Measurements from ENCODE around the gene FCER1A. TPM values are rescaled to one million over a fixed set of nuclear protein-coding genes. Genes with fewer than 3 reads are reported as not detected.

The FCER1A gene
- total RNA-seq, 4 donors from 2014 or later = not detected

DNA sequence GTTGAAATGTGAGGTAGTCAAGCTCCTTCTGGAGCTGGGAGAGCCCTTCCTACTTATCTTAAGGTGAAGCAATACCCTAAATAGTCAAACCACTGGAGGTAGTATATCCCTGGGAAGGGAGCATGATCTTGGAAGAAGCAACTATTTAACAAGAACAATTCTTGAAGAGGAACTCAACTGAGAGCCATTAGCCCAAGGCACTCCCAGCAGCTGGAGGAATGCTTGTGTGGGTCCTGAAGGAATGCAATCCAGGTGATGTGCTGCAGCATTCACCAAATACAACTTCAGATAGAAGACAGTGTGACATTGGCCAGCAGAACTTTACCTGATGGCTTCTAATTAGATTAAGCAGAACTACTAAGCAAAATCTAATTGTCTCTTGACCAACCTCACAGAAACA is 9.5 kb downstream of the FCER1A start:
- intact Hi-C loops (cut with DNase I; ENCODE audit: low total_unique reads) (no loop called here), in situ Hi-C loops (cut with MboI; ENCODE audit: low sequenced_read_pairs in 4 of 4) (no loop called here)
- no peak for TF ChIP-seq POLR2A (IDR thresholded peaks at IDR 0.05)
- TF ChIP-seq, protein P1, sequence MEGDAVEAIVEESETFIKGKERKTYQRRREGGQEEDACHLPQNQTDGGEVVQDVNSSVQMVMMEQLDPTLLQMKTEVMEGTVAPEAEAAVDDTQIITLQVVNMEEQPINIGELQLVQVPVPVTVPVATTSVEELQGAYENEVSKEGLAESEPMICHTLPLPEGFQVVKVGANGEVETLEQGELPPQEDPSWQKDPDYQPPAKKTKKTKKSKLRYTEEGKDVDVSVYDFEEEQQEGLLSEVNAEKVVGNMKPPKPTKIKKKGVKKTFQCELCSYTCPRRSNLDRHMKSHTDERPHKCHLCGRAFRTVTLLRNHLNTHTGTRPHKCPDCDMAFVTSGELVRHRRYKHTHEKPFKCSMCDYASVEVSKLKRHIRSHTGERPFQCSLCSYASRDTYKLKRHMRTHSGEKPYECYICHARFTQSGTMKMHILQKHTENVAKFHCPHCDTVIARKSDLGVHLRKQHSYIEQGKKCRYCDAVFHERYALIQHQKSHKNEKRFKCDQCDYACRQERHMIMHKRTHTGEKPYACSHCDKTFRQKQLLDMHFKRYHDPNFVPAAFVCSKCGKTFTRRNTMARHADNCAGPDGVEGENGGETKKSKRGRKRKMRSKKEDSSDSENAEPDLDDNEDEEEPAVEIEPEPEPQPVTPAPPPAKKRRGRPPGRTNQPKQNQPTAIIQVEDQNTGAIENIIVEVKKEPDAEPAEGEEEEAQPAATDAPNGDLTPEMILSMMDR (IDR thresholded peaks at IDR 0.05 in 4 of 5, conservative IDR thresholded peaks at IDR 0.05 in 1 of 5) = no peak

DNA sequence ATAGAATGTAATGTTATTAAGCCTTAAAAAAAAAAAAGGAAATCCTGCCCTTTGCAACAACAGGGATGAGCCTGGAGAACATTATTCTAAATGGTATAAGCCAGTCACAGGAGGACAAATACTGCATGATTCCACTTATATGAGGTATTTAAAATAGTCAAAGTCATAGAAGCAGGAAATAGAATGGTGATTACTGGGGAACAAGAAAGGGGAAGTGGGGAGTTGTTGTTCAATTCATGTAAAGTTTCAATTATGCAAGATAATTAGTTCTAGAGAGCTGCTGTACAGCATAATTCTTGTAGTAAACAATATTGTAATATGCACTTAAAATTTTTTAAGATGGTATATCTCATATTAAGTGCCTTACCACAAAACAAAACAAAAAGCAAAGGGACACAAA is 13.2 kb downstream of the FCER1A start:
- ATAC-seq = no peak
- no peak for DNase-seq
- intact Hi-C loops (cut with DNase I; ENCODE audit: low total_unique reads) = no loop called here
- Histone ChIP-seq H3K9me3 (no peaks in the 10 kb centered on the region), H3K4me1 (no peaks in the 10 kb centered on the region), H3K4me3 (no peak overlapping the region), H3K27ac (no peak overlapping the region), H3K36me3 (no peaks in the 10 kb centered on the region), H3K27me3 (no peaks in the 10 kb centered on the region)
- TF ChIP-seq, protein P1 (IDR thresholded peaks at IDR 0.05 in 4 of 5, conservative IDR thresholded peaks at IDR 0.05 in 1 of 5) = no peak
- TF ChIP-seq POLR2A (IDR thresholded peaks at IDR 0.05) = no peak
- in situ Hi-C loops (cut with MboI; ENCODE audit: low sequenced_read_pairs in 4 of 4) = no loop called here

More for the DNA sequence above, 9.5 kb downstream of the FCER1A start:
- ATAC-seq (no peak), DNase-seq (no peak)
- Histone ChIP-seq H3K4me1 (no peaks in the 10 kb centered on the region), H3K27ac (no peak overlapping the region), H3K4me3 (no peak overlapping the region), H3K36me3 (no peaks in the 10 kb centered on the region), H3K27me3 (no peaks in the 10 kb centered on the region), H3K9me3 (no peaks in the 10 kb centered on the region)

DNA sequence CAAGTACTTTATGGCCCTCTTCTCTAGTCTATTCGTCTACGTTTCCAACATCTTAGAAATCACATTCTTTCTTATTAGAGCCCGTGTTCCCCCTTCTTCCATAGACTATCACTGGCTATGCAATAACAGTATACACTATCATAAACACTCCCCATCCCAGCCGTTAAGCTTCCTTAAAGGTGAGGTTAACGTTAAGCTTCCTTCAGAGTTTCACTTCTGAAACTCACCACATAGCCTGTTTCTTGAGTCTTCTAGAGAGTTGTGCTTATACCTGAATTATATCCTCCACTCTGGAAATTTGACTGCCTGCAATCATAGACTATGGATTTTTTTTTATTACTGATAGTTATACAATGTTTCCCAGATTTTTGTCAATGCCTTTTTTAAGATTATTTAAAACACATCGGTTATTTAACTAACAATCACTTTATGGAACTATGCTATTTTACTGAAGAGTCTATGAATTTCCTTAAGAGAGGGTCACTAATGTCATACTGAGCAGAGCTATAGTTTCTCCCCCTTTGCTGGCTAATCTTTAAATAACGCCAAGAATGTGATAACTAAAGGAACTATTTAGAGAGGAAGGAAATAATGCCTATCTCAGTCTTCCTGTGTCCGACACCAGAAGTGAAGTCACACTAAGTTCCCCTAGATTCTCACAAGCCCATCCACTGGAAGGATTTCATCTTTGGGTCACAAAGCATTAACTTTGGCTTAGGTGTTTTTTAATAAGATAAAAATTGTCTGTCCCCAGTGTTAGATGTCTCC is 16.8 kb downstream of the FCER1A start:
- ATAC-seq = no peak
- DNase-seq = no peak
- no peak for TF ChIP-seq POLR2A (IDR thresholded peaks at IDR 0.05)
- TF ChIP-seq, protein P1 (IDR thresholded peaks at IDR 0.05 in 4 of 5, conservative IDR thresholded peaks at IDR 0.05 in 1 of 5) = no peak

DNA sequence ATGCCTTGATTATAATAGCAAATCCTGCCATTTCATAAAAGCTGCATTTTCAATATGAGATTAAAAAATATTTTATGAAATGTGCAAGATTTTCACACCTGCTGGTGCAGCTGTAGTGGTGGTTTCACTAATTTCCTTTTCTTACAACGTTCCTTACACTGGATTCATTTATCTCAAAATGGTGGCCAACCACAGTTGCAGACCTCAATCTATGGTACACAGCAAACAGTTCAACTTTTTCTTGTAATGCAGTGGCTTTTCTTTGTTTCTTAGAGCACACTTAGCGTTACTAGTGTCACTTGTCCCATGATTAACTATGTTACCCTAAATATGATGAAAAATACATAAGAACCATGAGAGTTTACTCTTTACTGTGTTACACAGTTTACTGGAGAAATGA is 32.7 kb downstream of the FCER1A start:
- TF ChIP-seq, protein P1 (IDR thresholded peaks at IDR 0.05 in 4 of 5, conservative IDR thresholded peaks at IDR 0.05 in 1 of 5) = no peak
- no peak for TF ChIP-seq POLR2A (IDR thresholded peaks at IDR 0.05)
- DNase-seq (no peak), ATAC-seq (no peak)
- Histone ChIP-seq H3K9me3 (no peaks in the 10 kb centered on the region), H3K27ac (no peak overlapping the region), H3K27me3 (no peaks in the 10 kb centered on the region), H3K4me1 (no peaks in the 10 kb centered on the region), H3K36me3 (no peaks in the 10 kb centered on the region), H3K4me3 (no peak overlapping the region)
- intact Hi-C loops (cut with DNase I; ENCODE audit: low total_unique reads) = no loop called here
- in situ Hi-C loops (cut with MboI; ENCODE audit: low sequenced_read_pairs in 4 of 4) = no loop called here

More for the DNA sequence above, 16.8 kb downstream of the FCER1A start:
- Histone ChIP-seq H3K9me3 (no peaks in the 10 kb centered on the region), H3K27ac (no peak overlapping the region), H3K27me3 (no peaks in the 10 kb centered on the region), H3K4me3 (no peak overlapping the region), H3K36me3 (no peaks in the 10 kb centered on the region), H3K4me1 (no peaks in the 10 kb centered on the region)
- in situ Hi-C loops (cut with MboI; ENCODE audit: low sequenced_read_pairs in 4 of 4) = no loop called here
- intact Hi-C loops (cut with DNase I; ENCODE audit: low total_unique reads) = no loop called here

Measured in gastrocnemius medialis (tissue), 4 donors.